Common myeloid progenitor, CD34-positive (primary cell): Measurements from ENCODE around the gene SLF2.

ENCODE experiments used
- CTCF ChIA-PET: fragments of 350-600 bp; sonication (Branson Sonifier 250); formaldehyde crosslinking; loops from one replicate; lab custom pipeline; 2021; ENCODE audit warnings: antibody characterized with exemption; lab: Charles Lee
- POLR2A ChIA-PET: fragments of 350-600 bp; sonication (Branson Sonifier 250); formaldehyde crosslinking; loops from one replicate; lab custom pipeline; 2021; ENCODE audit warnings: antibody characterized with exemption; lab: Charles Lee
- DNase-seq, 3 donors: peaks; one replicate each; pipeline versions ENCODE4 v3.0.0 to v3.0.0-alpha.2; 2013
- H3K27ac ChIP-seq, 2 experiments: 1 replicate in 1 of 2; 2 replicates in 1 of 2; pipeline ENCODE4 v1.7.0; 2013; ENCODE audit warnings: inconsistent platforms in 2 of 2, low read length in 2 of 2, mild to moderate bottlenecking in 2 of 2, low read depth in 1 of 2, moderate library complexity in 1 of 2; ENCODE audit not compliant: severe bottlenecking in 2 of 2, insufficient read depth in 1 of 2, poor library complexity in 1 of 2
- H3K27me3 ChIP-seq, 5 experiments: replicated peaks in 2 of 5; 1 replicate in 3 of 5; 2 replicates in 2 of 5; pipeline versions ENCODE4 v1.6.1 to v1.7.0; 2013; ENCODE audit warnings: low read length in 4 of 5, mild to moderate bottlenecking in 2 of 5, moderate library complexity in 2 of 5, inconsistent platforms in 1 of 5; ENCODE audit not compliant: insufficient read depth in 5 of 5, control insufficient read depth in 4 of 5
- H3K36me3 ChIP-seq, 4 experiments: 1 replicate in 2 of 4; 2 replicates in 2 of 4; pipeline versions ENCODE4 v1.6.1 to v1.7.0; 2013; ENCODE audit warnings: low read length in 3 of 4, control low read depth in 1 of 4, mild to moderate bottlenecking in 1 of 4; ENCODE audit not compliant: control insufficient read depth in 4 of 4, insufficient read depth in 4 of 4
- H3K4me1 ChIP-seq, 4 experiments: 1 replicate in 3 of 4; 2 replicates in 1 of 4; pipeline versions ENCODE4 v1.6.1 to v1.7.1; 2013; ENCODE audit warnings: low read length in 3 of 4, mild to moderate bottlenecking in 3 of 4, control low read depth in 1 of 4, inconsistent platforms in 1 of 4, moderate library complexity in 1 of 4; ENCODE audit not compliant: control insufficient read depth in 4 of 4, insufficient read depth in 4 of 4; ENCODE audit errors: control extremely low read depth in 1 of 4
- H3K4me3 ChIP-seq, 7 experiments: 1 replicate in 4 of 7; 2 replicates in 3 of 7; pipeline versions ENCODE4 v1.5.1 to v1.7.0; 2013; ENCODE audit warnings: mild to moderate bottlenecking in 7 of 7, low read length in 6 of 7, moderate library complexity in 6 of 7, inconsistent platforms in 2 of 7, low read depth in 2 of 7, control low read depth in 1 of 7; ENCODE audit not compliant: insufficient read depth in 4 of 7, control insufficient read depth in 1 of 7; ENCODE audit errors: extremely low read depth in 1 of 7
- H3K9me3 ChIP-seq, 5 experiments: 1 replicate in 4 of 5; 2 replicates in 1 of 5; pipeline versions ENCODE4 v1.6.1 to v1.7.1; 2013; ENCODE audit warnings: low read length in 4 of 5, mild to moderate bottlenecking in 2 of 5, inconsistent platforms in 1 of 5, low read depth in 1 of 5, moderate library complexity in 1 of 5; ENCODE audit not compliant: control insufficient read depth in 4 of 5, insufficient read depth in 2 of 5; ENCODE audit errors: control extremely low read depth in 1 of 5
- WGBS: methylation state at CpG from one replicate; pipeline ENCODE4 v1.1.5; 2013; ENCODE audit not compliant: insufficient coverage; 5-methylcytosine and 5-hydroxymethylcytosine counted together

SLF2 gene

GRCh38 chr10:100943508-100943907, 30.7 kb downstream of the SLF2 start:
- POLR2A ChIA-PET = no interaction called here
- no peak overlapping the region for H3K4me3 ChIP-seq
- H3K4me1 ChIP-seq = no peaks in the 10 kb centered on the region
- no peaks in the 10 kb centered on the region for H3K27me3 ChIP-seq
- no peaks in the 10 kb centered on the region for H3K9me3 ChIP-seq
- H3K27ac ChIP-seq = no peak overlapping the region
- no peak for DNase-seq
- CTCF ChIA-PET = interaction anchor here (0.7 to 2.4 kb wide), 3 partner anchors 11 to 17 kb away, joined by 3 to 13 read pairs (median 3); no protein-coding TSS in a partner anchor
- H3K36me3 ChIP-seq = peaks cover 7 to 88% (median 48%) of the 10 kb centered on the region in 4 experiments

GRCh38 chr10:100945754-100946153, 33.0 kb downstream of the SLF2 start:
- Histone ChIP-seq H3K36me3 (peaks cover 19 to 89% (median 52%) of the 10 kb centered on the region in 4 experiments), H3K27ac (no peak overlapping the region), H3K4me1 (no peaks in the 10 kb centered on the region), H3K9me3 (no peaks in the 10 kb centered on the region), H3K4me3 (no peak overlapping the region), H3K27me3 (no peaks in the 10 kb centered on the region)
- ChIA-PET POLR2A (no interaction called here), CTCF (interaction anchor here (2.2 kb wide), 1 partner anchor 69 kb away, joined by 9 read pairs; no protein-coding TSS in a partner anchor)
- no peak for DNase-seq

- no peak overlapping the region for H3K4me3 ChIP-seq
- ChIA-PET CTCF (interaction anchor here (1.8 kb wide), 1 partner anchor 35 kb away, joined by 3 read pairs; no protein-coding TSS in a partner anchor), POLR2A (interaction anchor here (0.5 to 0.6 kb wide), 2 partner anchors 15 to 17 kb away, joined by 3 read pairs; no protein-coding TSS in a partner anchor)
- DNase-seq = no peak
- no peaks in the 10 kb centered on the region for H3K27me3 ChIP-seq
- H3K27ac ChIP-seq = no peak overlapping the region
- WGBS = no CpG with 5 or more reads among the region's 3 CpGs
- peaks cover 22 to 77% (median 46%) of the 10 kb centered on the region in 4 experiments for H3K36me3 ChIP-seq
- H3K9me3 ChIP-seq = no peaks in the 10 kb centered on the region
- H3K4me1 ChIP-seq = no peaks in the 10 kb centered on the region
These were observed 36.2 kb downstream of the SLF2 start for GRCh38 chr10:100948916-100949315.

- Histone ChIP-seq H3K4me1 (no peaks in the 10 kb centered on the region), H3K36me3 (peaks cover 12 to 66% (median 43%) of the 10 kb centered on the region in 4 experiments), H3K27ac (no peak overlapping the region), H3K9me3 (no peaks in the 10 kb centered on the region), H3K4me3 (no peak overlapping the region), H3K27me3 (no peaks in the 10 kb centered on the region)
- DNase-seq = no peak
- CTCF ChIA-PET = interaction anchor here (1.2 kb wide), 1 partner anchor 17 kb away, joined by 3 read pairs; no protein-coding TSS in a partner anchor
- POLR2A ChIA-PET = no interaction called here
These were observed 47.5 kb downstream of the SLF2 start for GRCh38 chr10:100960251-100960650.

- H3K27ac ChIP-seq = no peak overlapping the region
- ChIA-PET POLR2A (no interaction called here), CTCF (interaction anchor here (0.6 to 9.1 kb wide), 2 partner anchors 54 to 964 kb away, joined by 3 to 82 read pairs; no protein-coding TSS in a partner anchor)
- no peak for DNase-seq
- 100% methylated on average over 1 of the region's 4 CpGs for WGBS
- H3K36me3 ChIP-seq = peaks cover 9 to 62% (median 35%) of the 10 kb centered on the region in 4 experiments
- H3K4me3 ChIP-seq = no peak overlapping the region
- no peaks in the 10 kb centered on the region for H3K9me3 ChIP-seq
- no peaks in the 10 kb centered on the region for H3K27me3 ChIP-seq
- H3K4me1 ChIP-seq = peaks cover 0 to 4% (median 0%) of the 10 kb centered on the region in 4 experiments
These were observed 49.8 kb downstream of the SLF2 start for GRCh38 chr10:100962351-100963080.

GRCh38 chr10:100963826-100964225, 51.1 kb downstream of the SLF2 start:
- no peak overlapping the region for H3K27ac ChIP-seq
- H3K27me3 ChIP-seq = no peaks in the 10 kb centered on the region
- H3K36me3 ChIP-seq = peaks cover 7 to 51% (median 26%) of the 10 kb centered on the region in 4 experiments
- H3K9me3 ChIP-seq = no peaks in the 10 kb centered on the region
- no peak overlapping the region for H3K4me3 ChIP-seq
- peaks cover 0 to 11% (median 3%) of the 10 kb centered on the region in 4 experiments for H3K4me1 ChIP-seq
- ChIA-PET CTCF (interaction anchor here (9.1 kb wide), 1 partner anchor 53 kb away, joined by 82 read pairs; no protein-coding TSS in a partner anchor), POLR2A (no interaction called here)
- WGBS = 100% methylated on average over 1 of the region's 1 CpG
- DNase-seq = no peak

GRCh38 chr10:100965820-100966219, 53.1 kb downstream of the SLF2 start:
- no peaks in the 10 kb centered on the region for H3K9me3 ChIP-seq
- 94% methylated on average over 5 of the region's 5 CpGs for WGBS
- peaks cover 0 to 19% (median 13%) of the 10 kb centered on the region in 4 experiments for H3K4me1 ChIP-seq
- no peak overlapping the region for H3K4me3 ChIP-seq
- ChIA-PET CTCF (interaction anchor here (0.6 to 9.1 kb wide), 11 partner anchors 11 to 249 kb away, joined by 3 to 82 read pairs (median 4); partner anchors contain the start of genes MRPL43 and TWNK), POLR2A (interaction anchor here (0.6 kb wide), 1 partner anchor 17 kb away, joined by 3 read pairs; no protein-coding TSS in a partner anchor)
- H3K27ac ChIP-seq = no peak overlapping the region
- DNase-seq = no peak
- H3K27me3 ChIP-seq = peaks cover 0 to 4% (median under 1%) of the 10 kb centered on the region in 5 experiments
- H3K36me3 ChIP-seq = peaks cover 2 to 46% (median 14%) of the 10 kb centered on the region in 4 experiments
